ENCODE results near the gene DMD.

DNA sequence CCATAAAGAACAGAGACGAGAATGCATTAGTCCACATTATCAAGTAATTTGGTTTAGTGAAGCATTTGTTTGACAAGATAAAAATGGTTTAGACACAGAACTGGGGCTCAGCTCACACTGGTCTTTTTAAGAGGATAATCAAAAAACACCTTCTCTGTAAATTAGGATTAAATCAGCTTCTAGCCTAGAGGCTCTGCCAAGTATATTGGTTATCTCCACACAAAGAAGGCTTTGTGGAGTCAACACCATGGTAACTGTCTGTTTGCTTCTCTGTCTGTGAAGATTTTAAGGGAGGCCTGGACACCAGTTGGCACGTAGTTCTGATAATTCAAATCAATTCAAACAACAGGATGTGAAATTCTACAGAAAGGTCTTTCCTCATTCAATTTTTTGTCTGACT lies 687.0 kb downstream of the DMD start:
- TF ChIP-seq POLR2A (IDR thresholded peaks at IDR 0.05) = no peak
- no peak for TF ChIP-seq CTCF (IDR thresholded peaks at IDR 0.05)
